Erythroblast (primary cell): Measurements from ENCODE around the gene FLAD1.

Experiments
- GATA1 ChIP-seq: IDR thresholded peaks from 2 replicates; pipeline ENCODE4 v1.6.1; 2011; ENCODE audit warnings: low read depth, mild to moderate bottlenecking, control low read depth, low read length, moderate library complexity
- POLR2A ChIP-seq: IDR thresholded peaks from 2 replicates; pipeline ENCODE4 v1.6.1; 2011; ENCODE audit warnings: mild to moderate bottlenecking, low read length

DNA sequence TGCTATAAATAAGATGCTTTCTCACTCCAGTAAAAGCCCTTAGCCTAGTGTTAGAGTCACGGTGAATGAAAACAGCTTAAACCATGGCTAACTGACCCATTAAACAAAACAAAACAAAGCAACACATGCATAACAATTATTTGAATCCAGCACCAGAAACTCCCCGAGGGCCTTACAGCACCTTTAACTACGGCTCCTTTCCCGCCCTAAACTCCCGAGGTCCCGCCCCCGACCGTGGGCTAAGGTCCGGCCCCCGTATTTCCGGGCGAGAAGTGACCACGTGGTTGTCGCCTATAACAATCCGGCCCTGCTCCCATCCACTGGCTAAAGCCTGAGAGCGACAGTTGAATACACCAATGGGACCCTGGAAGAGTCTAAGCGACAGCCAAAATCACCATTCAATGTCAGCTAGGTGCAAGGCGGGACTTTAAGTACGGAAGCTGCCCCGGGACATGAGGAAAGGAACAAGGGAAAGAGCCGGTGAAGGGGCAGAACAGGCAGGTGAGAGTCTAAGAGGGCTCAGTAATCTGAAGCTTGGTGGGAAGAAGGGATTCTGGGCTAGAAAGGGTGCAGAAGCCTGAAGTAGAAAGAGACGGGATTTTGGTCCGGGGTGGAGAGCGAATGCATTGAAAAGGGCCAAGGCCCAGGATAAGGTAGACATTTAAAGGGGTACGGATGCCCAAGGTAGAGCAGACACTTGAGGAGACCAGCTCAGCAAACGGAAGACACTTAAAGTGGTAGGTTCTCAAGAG lies at the start of gene FLAD1:
- TF ChIP-seq POLR2A (peak; percentile 67), GATA1 (no peak)
